Fibroblast of pulmonary artery (primary cell): ENCODE data around the gene RFTN1.

Experiments used
- DNase-seq: peaks from one replicate; pipeline ENCODE4 v3.0.0-alpha.2; 2010; ENCODE audit warnings: low read depth
- H3K4me3 ChIP-seq: replicated peaks from 2 replicates; pipeline ENCODE4 v1.5.1; 2011; ENCODE audit warnings: low read depth, mild to moderate bottlenecking, control low read depth, low read length, moderate library complexity
- CTCF ChIP-seq: IDR thresholded peaks from 2 replicates; pipeline ENCODE4 v1.5.1; 2011; ENCODE audit warnings: mild to moderate bottlenecking, control low read depth, low read length, inconsistent platforms; ENCODE audit errors: missing control alignments

The RFTN1 gene

GRCh38 chr3:16307832-16308531 is 205.5 kb downstream of the RFTN1 start:
- no peak overlapping the region for H3K4me3 ChIP-seq
- no peak for TF ChIP-seq CTCF
- no peak for DNase-seq

GRCh38 chr3:16305111-16305541 is 208.4 kb downstream of the RFTN1 start:
- no peak for TF ChIP-seq CTCF
- H3K4me3 ChIP-seq = no peak overlapping the region
- DNase-seq = no peak

GRCh38 chr3:16304061-16305010 is 209.2 kb downstream of the RFTN1 start:
- no peak for DNase-seq
- no peak overlapping the region for H3K4me3 ChIP-seq

GRCh38 chr3:16303037-16303575 is 210.4 kb downstream of the RFTN1 start:
- no peak overlapping the region for H3K4me3 ChIP-seq
- DNase-seq = no peak
- TF ChIP-seq CTCF = no peak

More at GRCh38 chr3:16304061-16305010, 209.2 kb downstream of the RFTN1 start:
- TF ChIP-seq CTCF = no peak

- no peak for TF ChIP-seq CTCF
- H3K4me3 ChIP-seq = no peak overlapping the region
- DNase-seq = no peak
Observed at GRCh38 chr3:16302082-16302631, 211.3 kb downstream of the RFTN1 start.

- DNase-seq = no peak
- H3K4me3 ChIP-seq = no peak overlapping the region
- no peak for TF ChIP-seq CTCF
Observed at GRCh38 chr3:16301507-16301906, 212.0 kb downstream of the RFTN1 start.
